SK-N-SH (cell line): Measurements from ENCODE around the gene MAPK8IP1. TPM values are rescaled to one million over a fixed set of nuclear protein-coding genes. Genes with fewer than 3 reads are reported as not detected.

Source experiments
- CTCF ChIA-PET: fragments of 300-600, 350-600 bp; formaldehyde crosslinking; extraction: SDS; loops from one replicate; lab custom pipeline; 2021; lab: Yijun Ruan, JAX
- POLR2A ChIA-PET: fragments of 350-600 bp; sonication (Branson Sonifier 250); formaldehyde crosslinking; extraction: SDS; loops from one replicate; lab custom pipeline; 2020; ENCODE audit warnings: antibody characterized with exemption, inconsistent platforms; lab: Yijun Ruan, JAX
- DNase-seq: peaks from one replicate; pipeline ENCODE4 v3.0.0; 2012
- H2AFZ ChIP-seq: fragments of 200-600 bp; sonication (generic); 2 replicates; pipeline ENCODE4 v1.8.1; 2016; ENCODE audit warnings: antibody characterized with exemption, mild to moderate bottlenecking, low read depth
- H3F3A ChIP-seq: fragments of 200-600 bp; sonication (generic); replicated peaks from 2 replicates; pipeline ENCODE3; 2016; ENCODE audit warnings: antibody characterized with exemption, mild to moderate bottlenecking; ENCODE audit not compliant: insufficient read depth
- H3K27ac ChIP-seq, 2 experiments: fragments of 200-500 bp in 1 of 2; fragments of 200-600 bp in 1 of 2; sonication (Bioruptor generic) in 1 of 2; sonication (generic), shearing (Covaris generic) in 1 of 2; 2 replicates each; pipeline versions ENCODE4 v1.5.1 to v1.6.1; 2014 to 2016; ENCODE audit warnings: low read depth in 2 of 2, inconsistent platforms in 1 of 2, low read length in 1 of 2, mild to moderate bottlenecking in 1 of 2, mixed read lengths in 1 of 2
- H3K27me3 ChIP-seq: fragments of 200-600 bp; sonication (generic), shearing (Covaris generic); 2 replicates; pipeline ENCODE4 v1.6.1; 2016; ENCODE audit warnings: mixed run types; ENCODE audit not compliant: insufficient read depth
- H3K36me3 ChIP-seq, 2 experiments: fragments of 200-500 bp in 1 of 2; fragments of 200-600 bp in 1 of 2; sonication (Bioruptor generic) in 1 of 2; sonication (generic) in 1 of 2; replicated peaks in 1 of 2; 2 replicates each; pipeline versions ENCODE3 to v1.5.1; 2014 to 2016; ENCODE audit warnings: low read length in 1 of 2, mild to moderate bottlenecking in 1 of 2; ENCODE audit not compliant: insufficient read depth in 2 of 2, control insufficient read depth in 1 of 2
- H3K4me1 ChIP-seq, 2 experiments: fragments of 200-500 bp in 1 of 2; fragments of 200-600 bp in 1 of 2; sonication (Bioruptor generic) in 1 of 2; sonication (generic), shearing (Covaris generic) in 1 of 2; 2 replicates each; pipeline versions ENCODE4 v1.5.1 to v1.6.1; 2014 to 2016; ENCODE audit warnings: low read depth in 1 of 2, low read length in 1 of 2, mixed run types in 1 of 2; ENCODE audit not compliant: insufficient read depth in 2 of 2, control insufficient read depth in 1 of 2
- H3K4me2 ChIP-seq: fragments of 200-600 bp; sonication (generic), shearing (Covaris generic); 2 replicates; pipeline ENCODE4 v1.6.1; 2017; ENCODE audit warnings: mixed run types
- H3K4me3 ChIP-seq, 2 experiments: fragments of 200-500 bp in 1 of 2; fragments of 200-600 bp in 1 of 2; sonication (Bioruptor generic) in 1 of 2; sonication (generic), shearing (Covaris generic) in 1 of 2; 2 replicates each; pipeline versions ENCODE4 v1.5.1 to v1.8.1; 2014 to 2016; ENCODE audit warnings: low read depth in 2 of 2, inconsistent platforms in 1 of 2, low read length in 1 of 2, mild to moderate bottlenecking in 1 of 2, mixed read lengths in 1 of 2, moderate library complexity in 1 of 2
- H3K79me2 ChIP-seq: fragments of 200-600 bp; sonication (generic); 2 replicates; pipeline ENCODE4 v1.8.1; 2017; ENCODE audit warnings: mild to moderate bottlenecking; ENCODE audit not compliant: insufficient read depth
- H3K9ac ChIP-seq: fragments of 200-600 bp; sonication (generic); 2 replicates; pipeline ENCODE4 v1.6.1; 2017; ENCODE audit warnings: mixed run types
- H3K9me2 ChIP-seq: fragments of 200-600 bp; sonication (generic); 2 replicates; pipeline ENCODE4 v1.6.1; 2017; ENCODE audit warnings: mixed run types
- H3K9me3 ChIP-seq: fragments of 200-600 bp; sonication (generic); 2 replicates; pipeline ENCODE4 v1.6.1; 2017; ENCODE audit warnings: mixed run types, mild to moderate bottlenecking, moderate library complexity
- H4K20me1 ChIP-seq: fragments of 200-600 bp; sonication (generic); 2 replicates; pipeline ENCODE4 v1.6.1; 2017; ENCODE audit warnings: mild to moderate bottlenecking, mixed run types; ENCODE audit not compliant: insufficient read depth
- EZH2phosphoT487 ChIP-seq: fragments of 200-600 bp; sonication (generic); IDR thresholded peaks from 2 replicates; pipeline ENCODE4 v1.6.1; 2017; ENCODE audit warnings: low read depth, mixed run types, mild to moderate bottlenecking, antibody characterized with exemption, moderate library complexity, borderline replicate concordance
- GABPA ChIP-seq: IDR thresholded peaks from 2 replicates; pipeline ENCODE4 v1.4.0; 2012; ENCODE audit warnings: low read depth, mild to moderate bottlenecking
- GATA2 ChIP-seq: sonication (generic); formaldehyde crosslinking; IDR thresholded peaks from 2 replicates; pipeline ENCODE4 v1.5.0; 2020; ENCODE audit warnings: mild to moderate bottlenecking, missing genetic modification reagents
- IRF3 ChIP-seq: fragments of 150-350 bp; IDR thresholded peaks from 2 replicates; pipeline ENCODE4 v1.6.1; 2016; ENCODE audit warnings: mild to moderate bottlenecking, low read depth, low read length
- JUND ChIP-seq: IDR thresholded peaks from 2 replicates; pipeline ENCODE4 v1.4.0; 2012
- NFIC ChIP-seq: IDR thresholded peaks from 2 replicates; pipeline ENCODE4 v1.4.0; 2012; ENCODE audit warnings: borderline replicate concordance
- NRF1 ChIP-seq: IDR thresholded peaks from 2 replicates; pipeline ENCODE4 v1.6.1; 2012; ENCODE audit warnings: low read depth, mild to moderate bottlenecking, low read length
- POLR2AphosphoS5 ChIP-seq: IDR thresholded peaks from 2 replicates; pipeline ENCODE4 v1.6.1; 2012; ENCODE audit warnings: low read depth, low read length
- RFX5 ChIP-seq: IDR thresholded peaks from 2 replicates; pipeline ENCODE4 v1.6.1; 2012; ENCODE audit warnings: mild to moderate bottlenecking, improper control_type of control experiment, low read length
- RXRA ChIP-seq: IDR thresholded peaks from 2 replicates; pipeline ENCODE4 v1.4.0; 2012; ENCODE audit warnings: low read depth, mild to moderate bottlenecking, borderline replicate concordance
- SIN3A ChIP-seq: IDR thresholded peaks from 2 replicates; pipeline ENCODE4 v1.6.1; 2012; ENCODE audit warnings: low read depth, mild to moderate bottlenecking, low read length, moderate library complexity, borderline replicate concordance
- TAF1 ChIP-seq: IDR thresholded peaks from 2 replicates; pipeline ENCODE4 v1.6.1; 2012; ENCODE audit warnings: low read depth, mild to moderate bottlenecking, low read length, moderate library complexity, borderline replicate concordance
- TCF12 ChIP-seq: IDR thresholded peaks from 2 replicates; pipeline ENCODE4 v1.4.0; 2012
- TEAD4 ChIP-seq: IDR thresholded peaks from 2 replicates; pipeline ENCODE4 v1.4.0; 2012; ENCODE audit warnings: mild to moderate bottlenecking, borderline replicate concordance; ENCODE audit not compliant: insufficient read depth
- ZBTB33 ChIP-seq: IDR thresholded peaks from 2 replicates; pipeline ENCODE4 v1.4.0; 2012; ENCODE audit warnings: low read depth, borderline replicate concordance
- WGBS: methylation state at CpG from one replicate; pipeline ENCODE4 v1.1.6; 2017; ENCODE audit warnings: low lambda C conversion rate; 5-methylcytosine and 5-hydroxymethylcytosine counted together
- polyA plus RNA-seq, 3 experiments: library from polyadenylated mRNA; depleted of rRNA; stranded (reverse); fragments of >200 nt; gene quantifications; 2 replicates each; pipeline ENCODE4 v1.2.3, GENCODE V29; 2012
- TF ChIP-seq, protein P1 (sequence below): fragments of 200-600 bp; sonication (generic); IDR thresholded peaks from 2 replicates; pipeline ENCODE4 v1.6.1; 2017; ENCODE audit warnings: antibody characterized with exemption, mild to moderate bottlenecking, moderate library complexity
- TF ChIP-seq, protein P2 (sequence below): fragments of 150-350 bp; IDR thresholded peaks from 2 replicates; pipeline ENCODE4 v1.6.1; 2017; ENCODE audit warnings: antibody characterized with exemption, low read length, low read depth, borderline replicate concordance
- TF ChIP-seq, protein P3 (sequence below): IDR thresholded peaks from 2 replicates; pipeline ENCODE4; 2012
- TF ChIP-seq, protein P4 (sequence below): IDR thresholded peaks from 2 replicates; pipeline ENCODE4 v1.4.0; 2012; ENCODE audit warnings: low read depth
- TF ChIP-seq, protein P5 (sequence below): IDR thresholded peaks from 2 replicates; pipeline ENCODE4 v1.4.0; 2012; ENCODE audit warnings: low read depth, borderline replicate concordance

The MAPK8IP1 gene
- polyA plus RNA-seq, 1 of the 3 experiments (the other 2 are of a cell fraction): 12.5 TPM

DNA sequence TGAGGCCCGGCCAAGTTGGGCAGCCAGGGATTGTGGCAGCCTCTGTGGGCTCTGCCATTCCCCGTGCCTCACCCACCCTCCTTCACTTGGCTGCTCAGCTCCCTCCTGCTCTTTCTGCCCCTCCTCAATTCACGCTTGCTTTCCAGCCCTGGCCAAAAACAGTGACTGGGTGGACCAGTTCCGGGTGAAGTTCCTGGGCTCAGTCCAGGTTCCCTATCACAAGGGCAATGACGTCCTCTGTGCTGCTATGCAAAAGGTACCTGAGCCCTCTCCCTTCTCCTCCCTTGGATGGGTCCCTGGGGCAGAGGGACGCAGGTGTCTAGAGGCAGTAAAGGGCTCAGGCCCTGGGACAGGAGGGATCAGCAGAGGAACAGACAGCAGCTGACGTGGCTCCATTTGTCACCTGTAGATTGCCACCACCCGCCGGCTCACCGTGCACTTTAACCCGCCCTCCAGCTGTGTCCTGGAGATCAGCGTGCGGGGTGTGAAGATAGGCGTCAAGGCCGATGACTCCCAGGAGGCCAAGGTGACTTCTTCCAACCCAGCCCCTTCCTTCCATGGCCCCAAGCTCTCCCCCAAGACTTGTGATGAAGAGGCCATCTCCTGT is 19.0 kb downstream of the MAPK8IP1 start:
- Histone ChIP-seq H3K4me2 (no peak overlapping the region), H2AFZ (no peak overlapping the region), H3K27ac (no peak overlapping the region), H3K27me3 (no peaks in the 10 kb centered on the region), H3K4me1 (peaks cover 5 to 23% of the 10 kb centered on the region in 2 experiments; a peak in 2 of 4 replicates), H3K4me3 (no peak overlapping the region), H3K79me2 (no peaks in the 10 kb centered on the region), H4K20me1 (peaks cover 9% of the 10 kb centered on the region; the same call in 1 of the 2 replicates), H3K9me2 (no peaks in the 10 kb centered on the region), H3K36me3 (peaks cover 0 to 29% of the 10 kb centered on the region in 2 experiments), H3K9ac (no peak overlapping the region), H3K9me3 (no peaks in the 10 kb centered on the region), H3F3A (no peaks in the 10 kb centered on the region)
- POLR2A ChIA-PET: no interaction called here
- no peak for DNase-seq
- CTCF ChIA-PET: interaction anchor here (1.0 kb wide), 1 partner anchor 32 kb away, joined by 3 read pairs; no protein-coding TSS in a partner anchor
- WGBS: 88% methylated on average over 15 of the region's 15 CpGs
- TF ChIP-seq TCF12: no peak
- TF ChIP-seq, protein P1, sequence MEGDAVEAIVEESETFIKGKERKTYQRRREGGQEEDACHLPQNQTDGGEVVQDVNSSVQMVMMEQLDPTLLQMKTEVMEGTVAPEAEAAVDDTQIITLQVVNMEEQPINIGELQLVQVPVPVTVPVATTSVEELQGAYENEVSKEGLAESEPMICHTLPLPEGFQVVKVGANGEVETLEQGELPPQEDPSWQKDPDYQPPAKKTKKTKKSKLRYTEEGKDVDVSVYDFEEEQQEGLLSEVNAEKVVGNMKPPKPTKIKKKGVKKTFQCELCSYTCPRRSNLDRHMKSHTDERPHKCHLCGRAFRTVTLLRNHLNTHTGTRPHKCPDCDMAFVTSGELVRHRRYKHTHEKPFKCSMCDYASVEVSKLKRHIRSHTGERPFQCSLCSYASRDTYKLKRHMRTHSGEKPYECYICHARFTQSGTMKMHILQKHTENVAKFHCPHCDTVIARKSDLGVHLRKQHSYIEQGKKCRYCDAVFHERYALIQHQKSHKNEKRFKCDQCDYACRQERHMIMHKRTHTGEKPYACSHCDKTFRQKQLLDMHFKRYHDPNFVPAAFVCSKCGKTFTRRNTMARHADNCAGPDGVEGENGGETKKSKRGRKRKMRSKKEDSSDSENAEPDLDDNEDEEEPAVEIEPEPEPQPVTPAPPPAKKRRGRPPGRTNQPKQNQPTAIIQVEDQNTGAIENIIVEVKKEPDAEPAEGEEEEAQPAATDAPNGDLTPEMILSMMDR: no peak
- TF ChIP-seq, protein P2, sequence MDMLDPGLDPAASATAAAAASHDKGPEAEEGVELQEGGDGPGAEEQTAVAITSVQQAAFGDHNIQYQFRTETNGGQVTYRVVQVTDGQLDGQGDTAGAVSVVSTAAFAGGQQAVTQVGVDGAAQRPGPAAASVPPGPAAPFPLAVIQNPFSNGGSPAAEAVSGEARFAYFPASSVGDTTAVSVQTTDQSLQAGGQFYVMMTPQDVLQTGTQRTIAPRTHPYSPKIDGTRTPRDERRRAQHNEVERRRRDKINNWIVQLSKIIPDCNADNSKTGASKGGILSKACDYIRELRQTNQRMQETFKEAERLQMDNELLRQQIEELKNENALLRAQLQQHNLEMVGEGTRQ: no peak
- no peak for TF ChIP-seq ZBTB33
- TF ChIP-seq TAF1: no peak
- TF ChIP-seq, protein P3, sequence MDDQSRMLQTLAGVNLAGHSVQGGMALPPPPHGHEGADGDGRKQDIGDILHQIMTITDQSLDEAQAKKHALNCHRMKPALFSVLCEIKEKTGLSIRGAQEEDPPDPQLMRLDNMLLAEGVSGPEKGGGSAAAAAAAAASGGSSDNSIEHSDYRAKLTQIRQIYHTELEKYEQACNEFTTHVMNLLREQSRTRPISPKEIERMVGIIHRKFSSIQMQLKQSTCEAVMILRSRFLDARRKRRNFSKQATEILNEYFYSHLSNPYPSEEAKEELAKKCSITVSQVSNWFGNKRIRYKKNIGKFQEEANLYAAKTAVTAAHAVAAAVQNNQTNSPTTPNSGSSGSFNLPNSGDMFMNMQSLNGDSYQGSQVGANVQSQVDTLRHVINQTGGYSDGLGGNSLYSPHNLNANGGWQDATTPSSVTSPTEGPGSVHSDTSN: no peak
- TF ChIP-seq, protein P4, sequence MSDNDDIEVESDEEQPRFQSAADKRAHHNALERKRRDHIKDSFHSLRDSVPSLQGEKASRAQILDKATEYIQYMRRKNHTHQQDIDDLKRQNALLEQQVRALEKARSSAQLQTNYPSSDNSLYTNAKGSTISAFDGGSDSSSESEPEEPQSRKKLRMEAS: no peak
- TF ChIP-seq, protein P5, sequence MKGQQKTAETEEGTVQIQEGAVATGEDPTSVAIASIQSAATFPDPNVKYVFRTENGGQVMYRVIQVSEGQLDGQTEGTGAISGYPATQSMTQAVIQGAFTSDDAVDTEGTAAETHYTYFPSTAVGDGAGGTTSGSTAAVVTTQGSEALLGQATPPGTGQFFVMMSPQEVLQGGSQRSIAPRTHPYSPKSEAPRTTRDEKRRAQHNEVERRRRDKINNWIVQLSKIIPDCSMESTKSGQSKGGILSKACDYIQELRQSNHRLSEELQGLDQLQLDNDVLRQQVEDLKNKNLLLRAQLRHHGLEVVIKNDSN: no peak
- no peak for TF ChIP-seq NRF1
- no peak for TF ChIP-seq RFX5
- no peak for TF ChIP-seq IRF3
- no peak for TF ChIP-seq RXRA
- TF ChIP-seq GABPA: no peak
- no peak for TF ChIP-seq SIN3A
- no peak for TF ChIP-seq TEAD4
- no peak for TF ChIP-seq GATA2 (CRISPR knock-in tag)
- TF ChIP-seq JUND: no peak
- TF ChIP-seq POLR2AphosphoS5: no peak
- no peak for TF ChIP-seq NFIC
- TF ChIP-seq EZH2phosphoT487: no peak
